ENCODE measurements around the gene SLC46A1. TPM values are rescaled to one million over a fixed set of nuclear protein-coding genes. Genes with fewer than 3 reads are reported as not detected.
A peak's percentile ranks its signal among the peaks of the same experiment; 100 is the strongest.

Gene SLC46A1
- polyA plus RNA-seq, 1 donor (not counting 4 experiments of a cell fraction or from before 2014, with no cell fraction given) = 1.9 TPM

GRCh38 chr17:28371245-28372202 lies 34.5 kb downstream of the SLC46A1 start, which contains the start of gene SARM1:
SARM1 (plus strand) TSS chr17:28371694; CDS start chr17:28372033, 339 bp downstream.
- no peak for TF ChIP-seq EZH2 (IDR thresholded peaks at IDR 0.05; ENCODE audit: low read length)
- TF ChIP-seq CTCF (optimal IDR thresholded peaks at IDR 0.05 in 1 of 3, IDR thresholded peaks at IDR 0.05 in 1 of 3, conservative IDR thresholded peaks at IDR 0.05 in 1 of 3; ENCODE audit: extremely low read depth in 1 of 3, insufficient read depth in 2 of 3, low read length in 3 of 3) = no peak
- peak within 1 kb of the TSS; percentile 3 to 55 (median 46) for H3K4me3 ChIP-seq (ENCODE audit: control insufficient read depth in 2 of 3, extremely low read depth in 1 of 3, insufficient read depth in 2 of 3, low read depth in 1 of 3, low read length in 3 of 3)
- no peaks in the 10 kb centered on the region for H3K9me1 ChIP-seq (ENCODE audit: control insufficient read depth, extremely low read depth, insufficient read depth, low read length)
- H3K36me3 ChIP-seq (ENCODE audit: control insufficient read depth in 2 of 2, extremely low read depth in 1 of 2, insufficient read depth in 2 of 2, low read length in 2 of 2) = no peaks in the 10 kb centered on the region
- no peaks in the 10 kb centered on the region for H3K79me2 ChIP-seq (ENCODE audit: control insufficient read depth, insufficient read depth, low read length)
- dilution Hi-C loops (cut with MboI; ENCODE audit: extremely low pct_ligation_motif_present, low sequenced_read_pairs) = no loop called here
- H3K27ac ChIP-seq (ENCODE audit: control insufficient read depth, insufficient read depth, low read length) = no peak within 1 kb of the TSS
- peak within 1 kb of the TSS; percentile 71 for H3K4me2 ChIP-seq (ENCODE audit: control insufficient read depth, extremely low read depth, insufficient read depth, low read depth, low read length)
- H2AFZ ChIP-seq (ENCODE audit: control insufficient read depth, low read length) = peak within 1 kb of the TSS; percentile 43
- H4K20me1 ChIP-seq (ENCODE audit: control insufficient read depth, extremely low read depth, insufficient read depth, low read length) = no peaks in the 10 kb centered on the region
- peaks cover 8% of the 10 kb centered on the region for H3K4me1 ChIP-seq (ENCODE audit: control insufficient read depth, extremely low read depth, insufficient read depth, low read length)
- no peaks in the 10 kb centered on the region for H3K9me3 ChIP-seq (ENCODE audit: control insufficient read depth, low read depth, low read length)
- H3K27me3 ChIP-seq (ENCODE audit: control insufficient read depth, extremely low read depth, insufficient read depth, low read length) = peaks cover 18% of the 10 kb centered on the region
- FAIRE-seq (no peak), DNase-seq (ENCODE audit: low read depth, low spot score) (no peak)
- no peak within 1 kb of the TSS for H3K9ac ChIP-seq (ENCODE audit: control insufficient read depth, extremely low read depth, insufficient read depth, low read length)

DNA sequence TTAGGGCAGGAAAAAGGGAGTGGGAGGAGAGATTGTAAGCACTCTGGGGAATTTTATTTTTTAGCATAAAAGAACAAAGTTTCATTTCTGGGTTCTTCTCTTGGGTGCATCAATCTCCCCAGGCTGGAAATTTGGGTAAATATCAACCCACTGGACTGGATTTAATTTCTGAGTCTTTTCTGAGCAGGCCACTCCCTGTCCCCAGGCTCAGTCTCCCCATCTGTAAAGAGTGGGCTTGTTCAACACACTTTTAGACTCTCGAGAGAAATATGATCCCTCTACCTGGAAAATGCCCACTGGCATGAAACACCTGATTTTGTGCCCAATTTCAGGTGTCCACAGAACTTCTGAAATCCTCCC lies 35.3 kb downstream of the SLC46A1 start:
- no peak overlapping the region for H3K27ac ChIP-seq (ENCODE audit: control insufficient read depth, insufficient read depth, low read length)
- TF ChIP-seq EZH2 (IDR thresholded peaks at IDR 0.05; ENCODE audit: low read length) (no peak), CTCF (optimal IDR thresholded peaks at IDR 0.05 in 1 of 3, IDR thresholded peaks at IDR 0.05 in 1 of 3, conservative IDR thresholded peaks at IDR 0.05 in 1 of 3; ENCODE audit: extremely low read depth in 1 of 3, insufficient read depth in 2 of 3, low read length in 3 of 3) (no peak)
- peaks cover 8% of the 10 kb centered on the region for H3K4me1 ChIP-seq (ENCODE audit: control insufficient read depth, extremely low read depth, insufficient read depth, low read length)
- H4K20me1 ChIP-seq (ENCODE audit: control insufficient read depth, extremely low read depth, insufficient read depth, low read length) = no peaks in the 10 kb centered on the region
- no peak overlapping the region for H3K4me2 ChIP-seq (ENCODE audit: control insufficient read depth, extremely low read depth, insufficient read depth, low read depth, low read length)
- H3K9me1 ChIP-seq (ENCODE audit: control insufficient read depth, extremely low read depth, insufficient read depth, low read length) = no peaks in the 10 kb centered on the region
- FAIRE-seq = no peak
- no peaks in the 10 kb centered on the region for H3K79me2 ChIP-seq (ENCODE audit: control insufficient read depth, insufficient read depth, low read length)
- no peaks in the 10 kb centered on the region for H3K9me3 ChIP-seq (ENCODE audit: control insufficient read depth, low read depth, low read length)
- H3K27me3 ChIP-seq (ENCODE audit: control insufficient read depth, extremely low read depth, insufficient read depth, low read length) = peaks cover 18% of the 10 kb centered on the region
- no peak overlapping the region for H2AFZ ChIP-seq (ENCODE audit: control insufficient read depth, low read length)
- dilution Hi-C loops (cut with MboI; ENCODE audit: extremely low pct_ligation_motif_present, low sequenced_read_pairs) = no loop called here
- no peak overlapping the region for H3K9ac ChIP-seq (ENCODE audit: control insufficient read depth, extremely low read depth, insufficient read depth, low read length)
- no peaks in the 10 kb centered on the region for H3K36me3 ChIP-seq (ENCODE audit: control insufficient read depth in 2 of 2, extremely low read depth in 1 of 2, insufficient read depth in 2 of 2, low read length in 2 of 2)
- no peak overlapping the region for H3K4me3 ChIP-seq (ENCODE audit: control insufficient read depth in 2 of 3, extremely low read depth in 1 of 3, insufficient read depth in 2 of 3, low read depth in 1 of 3, low read length in 3 of 3)
- no peak for DNase-seq (ENCODE audit: low read depth, low spot score)
